Loucy (cell line): ENCODE results near the gene SNX4.

Experiments used
- CTCF ChIP-seq: fragments of 200-600 bp; sonication (generic); conservative IDR thresholded peaks from 2 replicates; pipeline ENCODE4 v1.5.1; 2014; ENCODE audit warnings: mild to moderate bottlenecking, antibody characterized with exemption, low read length
- EZH2phosphoT487 ChIP-seq: fragments of 200-600 bp; IDR thresholded peaks from 2 replicates; pipeline ENCODE4 v1.6.1; 2018; ENCODE audit warnings: antibody characterized with exemption, mild to moderate bottlenecking, moderate library complexity, borderline replicate concordance

GRCh38 chr3:125433091-125433534 lies 86.9 kb downstream of the SNX4 start:
- no peak for TF ChIP-seq CTCF
- TF ChIP-seq EZH2phosphoT487, result no peak
